NCI-H526 (cell line): Measurements from ENCODE around the gene SBF2.
"Not testable (repeated sequence)": the region's sequence is repeated elsewhere in the genome, so short reads cannot be mapped to it uniquely, and the experiment has no call there.

Experiments used
- DNase-seq, 2 experiments: peaks; one replicate each; lab custom pipeline; 2025; lab: John Stamatoyannopoulos, UW

SBF2 gene

DNA sequence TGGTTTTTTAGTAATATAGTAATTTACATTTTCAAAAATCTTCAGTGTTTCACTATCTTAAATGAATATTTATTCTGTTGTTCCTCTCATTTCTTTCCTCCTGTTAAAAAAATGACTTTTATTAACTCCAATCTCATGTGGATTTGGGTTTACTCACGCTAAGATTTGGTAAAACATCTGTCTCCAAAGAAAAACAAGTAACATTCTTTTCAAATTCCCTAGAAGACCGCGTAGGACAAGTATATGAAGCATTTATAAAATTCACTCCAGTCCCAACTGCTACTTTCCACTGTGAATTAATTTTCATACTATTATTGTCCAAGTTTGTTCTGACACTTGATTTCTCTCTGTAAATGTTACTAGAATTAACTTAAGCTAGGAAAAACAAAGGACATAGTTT is 26.2 kb downstream of the SBF2 start:
- no peak for DNase-seq

DNA sequence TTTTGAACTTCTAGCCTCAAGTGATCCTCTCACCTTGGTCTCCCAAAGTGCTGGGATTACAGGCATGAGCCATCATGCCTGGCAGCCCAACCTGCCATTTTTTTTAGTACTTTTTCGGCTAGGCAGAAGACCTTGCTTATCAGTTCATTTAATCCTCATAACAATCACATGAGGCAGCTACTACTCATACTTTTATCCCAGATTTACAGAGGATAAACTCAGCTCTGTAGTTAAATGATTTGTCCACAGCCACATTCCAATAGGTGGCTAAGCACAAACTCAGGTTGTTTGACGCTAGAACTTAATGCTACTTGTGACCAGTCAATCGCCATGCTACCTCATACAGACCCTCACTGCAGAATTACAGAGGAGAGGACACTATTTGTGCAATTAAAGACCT is 28.1 kb downstream of the SBF2 start:
- no peak for DNase-seq

DNA sequence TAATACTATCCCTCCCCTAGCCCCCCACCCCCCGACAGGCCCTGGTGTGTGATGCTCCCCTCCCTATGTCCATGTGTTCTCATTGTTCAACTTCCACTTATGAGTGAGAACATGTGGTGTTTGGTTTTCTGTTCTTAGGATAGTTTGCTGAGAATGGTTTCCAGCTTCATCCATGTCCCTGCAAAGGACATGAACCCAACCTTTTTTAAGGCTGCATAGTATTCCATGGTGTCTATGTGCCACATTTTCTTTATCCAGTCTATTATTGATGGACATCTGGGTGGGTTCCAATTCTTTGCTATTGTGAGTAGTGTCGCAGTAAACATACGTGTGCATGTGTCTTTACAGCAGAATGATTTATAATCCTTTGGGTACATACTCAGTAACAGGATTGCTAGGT is 29.3 kb downstream of the SBF2 start:
- not testable (repeated sequence) for DNase-seq

DNA sequence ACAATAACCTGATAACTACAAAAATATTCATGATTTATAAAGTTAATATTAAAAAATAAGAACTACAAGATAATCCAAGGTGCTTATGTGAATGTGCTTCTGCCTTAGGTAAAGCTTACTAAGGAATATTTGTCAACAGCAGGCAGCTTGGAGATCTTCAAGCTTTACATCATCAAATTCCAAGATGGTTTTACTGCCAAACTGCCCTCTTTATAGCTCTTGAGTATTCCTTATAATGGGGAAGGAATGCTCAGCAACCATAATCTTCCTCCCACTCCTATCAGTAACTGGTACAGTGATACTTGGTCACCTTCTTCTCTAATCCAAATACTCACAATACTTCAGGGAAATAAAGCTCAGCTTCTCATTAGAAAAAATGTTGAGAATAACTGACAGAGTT is 30.1 kb downstream of the SBF2 start:
- DNase-seq, result no peak

DNA sequence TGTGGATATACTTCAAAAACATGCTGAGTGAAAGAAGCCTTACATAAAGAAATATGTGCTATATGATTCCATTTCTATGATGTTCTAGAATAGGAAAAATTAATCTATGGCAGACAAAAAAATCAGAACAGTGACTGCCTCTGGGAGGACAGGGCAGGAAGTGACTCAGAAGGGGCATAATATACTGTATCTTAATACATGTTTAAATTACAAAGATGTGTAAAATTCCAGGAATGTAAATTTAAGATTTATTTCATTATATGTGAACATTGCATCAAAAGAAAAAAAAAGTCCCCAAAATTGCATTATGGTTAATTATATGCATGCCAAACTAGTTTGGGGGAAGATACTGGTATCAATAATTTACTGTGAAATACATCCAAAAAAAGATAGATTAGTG is 32.2 kb downstream of the SBF2 start:
- DNase-seq, result no peak

- peak in 1 of 2 experiments; percentile 25 for DNase-seq
These were observed 36.5 kb downstream of the SBF2 start for GRCh38 chr11:10257478-10257877.

DNA sequence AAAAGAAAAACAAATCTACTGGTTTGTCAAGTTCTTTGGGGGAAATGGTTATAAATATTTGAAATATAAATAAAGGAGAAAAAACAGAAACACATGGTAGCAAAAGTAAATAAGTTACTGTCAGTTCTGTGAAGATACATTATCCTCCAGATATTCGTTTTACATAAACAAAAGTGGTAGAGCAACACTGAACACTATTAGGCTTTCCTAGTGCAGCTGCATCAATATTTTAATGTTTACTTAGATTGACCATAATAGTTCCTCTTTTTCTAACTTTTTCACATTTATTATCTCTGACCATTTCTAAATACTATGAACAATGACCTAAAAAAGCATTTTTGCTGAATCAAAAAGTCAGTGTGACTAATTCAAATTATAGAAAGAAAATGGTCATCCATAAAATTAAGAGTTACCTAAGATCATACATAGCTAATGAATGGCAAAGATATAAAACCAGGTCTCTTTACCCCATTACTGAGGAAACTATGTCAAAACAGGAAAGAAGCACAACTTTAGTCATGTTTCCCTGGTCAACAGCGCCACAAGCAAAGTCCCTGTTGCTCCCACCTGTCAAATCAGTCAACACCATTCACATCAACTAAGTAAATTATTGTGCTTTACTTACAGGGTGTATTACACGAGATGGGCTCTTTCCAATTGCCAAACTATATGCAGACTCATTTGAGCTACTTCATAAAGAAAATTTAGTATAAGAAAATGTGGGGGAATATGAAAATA is 38.5 kb downstream of the SBF2 start:
- no peak for DNase-seq

DNA sequence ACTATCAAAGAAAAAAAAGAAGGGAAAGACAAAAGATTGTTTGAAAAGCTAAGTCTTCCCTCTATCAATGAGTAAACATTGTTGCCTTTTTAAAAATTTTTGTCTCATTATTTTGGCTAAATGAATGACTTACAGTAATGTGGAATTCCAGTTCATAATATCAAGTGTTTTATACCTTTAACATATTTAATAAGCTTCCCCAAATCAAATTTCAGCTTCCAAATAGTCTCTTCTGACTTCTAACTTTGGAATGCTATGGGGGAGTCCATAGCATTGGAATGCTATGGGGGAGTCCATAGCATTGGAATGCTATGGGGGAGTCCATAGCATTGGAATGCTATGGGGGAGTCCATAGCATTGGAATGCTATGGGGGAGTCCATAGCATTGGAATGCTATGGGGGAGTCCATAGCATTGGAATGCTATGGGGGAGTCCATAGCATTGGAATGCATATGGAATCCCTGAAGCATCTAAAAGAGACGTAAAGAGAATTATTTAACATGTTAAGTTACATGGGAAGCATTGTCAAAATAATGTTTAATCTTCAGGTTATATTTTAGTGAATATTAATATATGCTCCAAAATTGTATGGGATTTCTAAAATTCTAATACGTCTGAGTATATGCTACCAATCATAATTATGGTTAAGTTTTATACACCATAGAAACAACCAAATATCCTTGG is 44.4 kb downstream of the SBF2 start:
- DNase-seq, result not testable (repeated sequence)

DNA sequence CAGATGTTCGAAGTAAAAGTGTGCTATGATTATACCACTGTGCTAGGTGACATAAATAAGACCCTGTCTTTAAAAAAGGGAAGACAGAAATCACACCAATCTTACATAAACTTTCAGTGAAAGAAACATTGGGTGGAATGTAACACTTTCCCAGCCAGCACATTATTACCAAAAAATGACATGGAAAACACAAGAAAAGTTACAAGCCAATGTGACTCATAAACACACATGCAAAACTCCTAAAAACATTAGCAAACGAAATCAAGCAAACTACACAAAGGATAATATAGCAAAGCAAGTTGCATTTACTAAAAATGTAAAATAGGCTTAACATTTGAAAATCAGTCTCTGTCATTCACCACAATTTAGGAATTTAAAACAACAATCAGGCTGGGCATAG is 47.0 kb downstream of the SBF2 start:
- no peak for DNase-seq

GRCh38 chr11:10243896-10244575 is 50.0 kb downstream of the SBF2 start:
- DNase-seq, result peak; percentile 82 to 91

DNA sequence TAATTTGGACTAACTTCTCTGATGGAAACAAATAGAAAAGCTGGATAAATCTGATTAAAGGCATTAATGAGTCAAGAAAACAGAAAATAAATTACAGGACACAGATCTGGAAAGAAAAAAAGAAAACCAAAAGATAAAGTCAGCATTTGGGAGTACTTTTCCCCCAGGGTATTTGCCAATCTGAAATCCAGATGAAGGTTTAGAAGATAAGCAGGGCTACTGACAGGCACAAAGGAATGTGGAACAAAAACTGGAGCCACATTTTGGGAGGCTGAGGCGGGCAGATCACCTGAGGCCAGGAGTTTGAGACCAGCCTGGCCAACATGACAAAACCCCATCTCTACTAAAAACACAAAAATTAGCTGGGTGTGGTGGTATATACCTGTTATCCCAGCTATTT is 57.2 kb downstream of the SBF2 start:
- DNase-seq, result no peak

- no peak for DNase-seq
These were observed 60.4 kb downstream of the SBF2 start for GRCh38 chr11:10233581-10233980.

DNA sequence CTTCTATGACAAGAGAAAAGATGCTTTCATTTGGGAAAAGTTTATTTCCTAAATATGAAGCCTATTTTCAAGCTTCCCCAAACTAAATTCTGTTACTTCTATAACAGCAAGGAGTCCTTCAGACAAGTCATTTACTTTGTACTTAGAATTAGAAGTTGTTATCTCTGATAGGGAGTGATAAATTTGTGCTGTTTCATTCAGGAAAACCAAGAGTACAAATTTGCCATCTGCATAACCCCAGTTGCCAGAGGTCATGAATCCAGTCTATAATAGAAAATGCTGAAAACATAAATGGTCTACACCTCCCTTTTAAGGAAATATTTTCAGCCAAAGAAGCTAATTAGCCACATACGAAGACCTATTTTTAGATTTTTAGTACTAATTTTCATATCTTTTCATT is 61.3 kb downstream of the SBF2 start:
- no peak for DNase-seq

DNA sequence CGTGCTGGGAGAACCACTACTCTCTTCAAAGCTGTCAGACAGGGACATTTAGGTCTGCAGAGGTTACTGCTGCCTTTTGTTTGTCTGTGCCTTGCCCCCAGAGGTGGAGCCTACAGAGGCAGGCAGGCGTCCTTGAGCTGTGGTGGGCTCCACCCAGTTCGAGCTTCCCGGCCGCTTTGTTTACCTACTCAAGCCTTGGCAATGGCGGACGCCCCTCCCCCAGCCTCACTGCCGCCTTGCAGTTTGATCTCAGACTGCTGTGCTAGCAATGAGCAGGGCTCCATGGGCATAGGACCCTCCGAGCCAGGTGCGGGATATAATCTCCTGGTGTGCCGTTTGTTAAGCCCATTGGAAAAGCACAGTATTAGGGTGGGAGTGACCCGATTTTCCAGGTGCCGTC is 62.2 kb downstream of the SBF2 start:
- not testable (repeated sequence) for DNase-seq

DNA sequence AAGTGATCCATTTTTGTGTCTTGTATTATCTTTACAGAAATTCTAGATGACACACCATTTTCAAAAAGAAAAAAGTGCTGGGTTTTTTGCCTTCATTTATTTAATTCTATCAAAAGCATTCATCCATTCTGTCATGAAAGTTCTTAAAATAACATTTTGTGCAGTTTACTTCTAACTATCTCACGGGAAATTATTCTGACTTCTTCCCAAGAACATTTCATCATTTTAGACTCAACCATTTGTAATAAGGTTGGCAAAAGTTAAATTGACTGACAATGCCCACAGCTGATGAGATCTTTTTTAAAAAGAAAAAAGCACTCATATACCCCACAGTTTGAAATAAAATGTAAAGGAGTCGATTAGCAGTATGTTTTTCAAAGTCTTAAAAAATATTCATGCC is 68.5 kb downstream of the SBF2 start:
- no peak for DNase-seq

DNA sequence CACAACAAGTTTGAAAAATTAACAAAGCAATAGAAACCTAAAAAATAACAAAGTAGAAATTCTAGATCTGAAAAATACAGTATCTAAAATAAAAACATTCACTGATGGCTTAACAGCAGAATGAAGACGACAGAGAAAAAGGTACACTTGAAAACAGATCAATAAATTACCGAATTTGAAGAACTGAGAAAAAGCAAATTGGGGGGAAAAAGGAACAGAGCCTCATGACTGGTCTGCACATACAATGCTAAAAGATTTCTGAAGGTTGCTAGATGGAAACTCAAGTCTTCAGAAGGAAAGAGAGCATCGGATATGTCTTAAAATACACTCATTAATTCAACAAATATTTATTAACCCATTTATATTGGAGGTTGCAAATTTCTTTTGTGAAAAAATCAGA is 71.6 kb downstream of the SBF2 start:
- DNase-seq, result no peak

DNA sequence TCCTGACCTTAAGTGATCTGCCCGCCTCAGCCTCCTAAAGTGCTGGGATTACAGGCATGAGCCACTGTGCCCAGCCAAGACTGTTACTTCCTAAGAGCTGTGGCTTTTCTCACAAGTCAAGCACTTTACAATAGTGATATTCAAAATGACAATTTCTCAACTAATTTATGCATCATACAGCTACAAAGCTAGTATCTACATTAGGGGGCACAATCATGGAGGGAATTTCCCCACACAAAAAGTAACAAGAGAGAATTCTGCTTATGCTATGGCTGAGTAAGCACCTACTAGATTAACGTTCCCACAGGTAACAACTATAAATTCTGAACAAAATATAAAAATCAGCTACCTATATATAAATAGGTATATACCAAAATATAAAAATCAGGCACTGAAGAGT is 72.7 kb downstream of the SBF2 start:
- no peak for DNase-seq

DNA sequence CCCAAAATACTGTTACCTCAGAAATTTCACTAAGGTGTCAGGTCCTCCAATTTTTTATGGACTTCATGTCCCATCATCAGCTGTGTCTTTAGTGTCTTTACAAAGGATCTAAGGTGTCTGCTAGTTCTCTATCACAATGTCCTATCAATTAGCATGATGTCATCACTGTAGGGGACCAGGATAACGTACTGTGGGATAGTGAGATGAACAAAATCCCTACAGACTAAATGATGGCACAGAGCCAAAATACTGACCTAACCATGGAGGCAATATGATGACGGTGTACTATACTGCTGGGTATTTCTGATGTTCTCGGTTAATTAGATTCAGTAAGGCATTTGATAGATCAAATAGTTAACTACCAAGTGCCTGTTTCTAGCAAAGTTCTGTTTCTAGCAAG is 82.5 kb downstream of the SBF2 start:
- no peak for DNase-seq

- DNase-seq, result no peak
These were observed 84.7 kb downstream of the SBF2 start for GRCh38 chr11:10209326-10209725.

DNA sequence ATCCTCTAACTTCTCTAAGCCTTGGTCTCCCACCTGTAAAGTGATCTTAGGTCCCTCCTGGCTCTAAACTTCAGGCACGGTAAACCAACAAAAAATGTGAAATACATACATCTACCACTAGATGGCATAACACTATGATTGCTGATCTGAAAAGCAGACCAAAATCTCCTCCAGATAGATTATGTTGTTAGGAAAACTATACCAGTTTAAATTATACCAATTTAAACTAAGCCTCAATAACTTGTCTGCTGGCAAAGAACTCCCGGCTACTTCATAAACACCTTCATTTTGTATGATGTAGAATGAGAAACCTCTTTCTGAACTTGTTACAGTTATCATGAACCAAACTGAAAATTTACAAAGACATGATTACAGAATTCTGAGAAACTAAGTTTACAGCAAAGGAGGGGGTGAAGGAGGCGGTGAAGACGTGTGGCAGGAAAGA is 85.9 kb downstream of the SBF2 start:
- DNase-seq, result peak; percentile 38 to 72

DNA sequence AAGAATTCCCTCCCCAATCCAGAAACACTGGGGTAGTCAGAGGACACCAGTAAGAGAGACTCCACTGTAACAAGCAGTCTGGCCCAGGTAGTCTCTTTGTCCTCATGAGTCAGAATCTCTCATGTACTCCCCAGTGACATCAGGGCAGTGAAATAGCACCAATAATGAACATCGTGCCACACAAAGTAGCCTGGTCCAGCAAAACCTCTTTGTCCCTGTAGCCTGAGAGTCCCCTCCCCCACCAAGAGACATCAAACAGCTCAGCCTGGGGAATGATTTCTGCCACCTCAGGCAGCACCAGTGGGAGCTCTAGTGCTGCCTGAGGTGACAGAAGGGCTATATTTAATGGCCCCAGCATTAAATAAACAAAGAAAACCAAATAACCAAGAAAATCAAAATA is 88.1 kb downstream of the SBF2 start:
- DNase-seq, result no peak

- no peak for DNase-seq
These were observed 90.0 kb downstream of the SBF2 start for GRCh38 chr11:10204021-10204420.

- no peak for DNase-seq
These were observed 92.7 kb downstream of the SBF2 start for GRCh38 chr11:10201343-10201742.
